H9 (cell line): Measurements from ENCODE around the gene OR52L1. TPM values are rescaled to one million over a fixed set of nuclear protein-coding genes. Genes with fewer than 3 reads are reported as not detected.

Source experiments
- DNase-seq: peaks from one replicate; pipeline ENCODE4 v3.0.0-alpha.2; 2017
- H2AFZ ChIP-seq: one replicate; pipeline ENCODE4 v1.6.1; 2013; ENCODE audit warnings: mild to moderate bottlenecking, low read length, control low read depth, moderate library complexity
- H2AK5ac ChIP-seq: 2 replicates; pipeline ENCODE4 v1.6.1; 2013; ENCODE audit warnings: low read length, control low read depth, mixed read lengths; ENCODE audit not compliant: insufficient read length
- H2BK120ac ChIP-seq: one replicate; pipeline ENCODE4 v1.6.1; 2013; ENCODE audit warnings: low read depth, mild to moderate bottlenecking, low read length, control low read depth, inconsistent platforms; ENCODE audit not compliant: poor library complexity, severe bottlenecking
- H2BK12ac ChIP-seq: 2 replicates; pipeline ENCODE4 v1.6.1; 2013; ENCODE audit warnings: low read length, control low read depth, mixed read lengths, low read depth; ENCODE audit not compliant: insufficient read length
- H2BK15ac ChIP-seq: 2 replicates; pipeline ENCODE4 v1.6.1; 2013; ENCODE audit warnings: low read depth, low read length, control low read depth
- H2BK20ac ChIP-seq: one replicate; pipeline ENCODE4 v1.6.1; 2013; ENCODE audit warnings: low read depth, mild to moderate bottlenecking, low read length, control low read depth, inconsistent platforms; ENCODE audit not compliant: poor library complexity, severe bottlenecking
- H2BK5ac ChIP-seq: 2 replicates; pipeline ENCODE4 v1.6.1; 2013; ENCODE audit warnings: low read length, control low read depth, mixed read lengths; ENCODE audit not compliant: insufficient read length
- H3K14ac ChIP-seq: 2 replicates; pipeline ENCODE4 v1.6.1; 2013; ENCODE audit warnings: low read length, control low read depth; ENCODE audit not compliant: insufficient read depth
- H3K18ac ChIP-seq: 2 replicates; pipeline ENCODE4 v1.6.1; 2013; ENCODE audit warnings: low read depth, mild to moderate bottlenecking, mixed read lengths, low read length, control low read depth; ENCODE audit not compliant: insufficient read length
- H3K23ac ChIP-seq: 2 replicates; pipeline ENCODE4 v1.6.1; 2013; ENCODE audit warnings: low read length, control low read depth, mixed read lengths, low read depth; ENCODE audit not compliant: insufficient read length
- H3K23me2 ChIP-seq: 2 replicates; pipeline ENCODE4 v1.6.1; 2013; ENCODE audit warnings: low read depth, mild to moderate bottlenecking, mixed read lengths, low read length, control low read depth; ENCODE audit not compliant: insufficient read length, poor library complexity, severe bottlenecking
- H3K27ac ChIP-seq: 2 replicates; pipeline ENCODE4 v1.5.1; 2013; ENCODE audit warnings: low read length, control low read depth, mixed read lengths, low read depth; ENCODE audit not compliant: insufficient read length
- H3K27me3 ChIP-seq: 2 replicates; pipeline ENCODE4 v1.6.1; 2013; ENCODE audit warnings: low read length, control low read depth, inconsistent platforms; ENCODE audit not compliant: insufficient read depth
- H3K4ac ChIP-seq: 2 replicates; pipeline ENCODE4 v1.6.1; 2013; ENCODE audit warnings: low read depth, mild to moderate bottlenecking, control low read depth, inconsistent platforms, low read length, moderate library complexity
- H3K4me1 ChIP-seq: 2 replicates; pipeline ENCODE4 v1.6.1; 2013; ENCODE audit warnings: low read length, control low read depth, inconsistent platforms; ENCODE audit not compliant: insufficient read depth
- H3K4me2 ChIP-seq: 2 replicates; pipeline ENCODE4 v1.6.1; 2013; ENCODE audit warnings: low read length, control low read depth, mixed read lengths; ENCODE audit not compliant: insufficient read length, insufficient read depth
- H3K56ac ChIP-seq: 2 replicates; pipeline ENCODE4 v1.6.1; 2013; ENCODE audit warnings: low read depth, mild to moderate bottlenecking, mixed read lengths, low read length, control low read depth; ENCODE audit not compliant: insufficient read length
- H3K79me1 ChIP-seq: 2 replicates; pipeline ENCODE4 v1.6.1; 2013; ENCODE audit warnings: low read depth, mild to moderate bottlenecking, moderate library complexity, low read length, control low read depth, inconsistent platforms; ENCODE audit not compliant: insufficient read depth, poor library complexity, severe bottlenecking
- H3K79me2 ChIP-seq: 2 replicates; pipeline ENCODE4 v1.6.1; 2013; ENCODE audit warnings: low read length, control low read depth, inconsistent platforms; ENCODE audit not compliant: insufficient read depth
- H3K9ac ChIP-seq: 2 replicates; pipeline ENCODE4 v1.6.1; 2013; ENCODE audit warnings: low read length, control low read depth, mixed read lengths; ENCODE audit not compliant: insufficient read length; ENCODE audit errors: extremely low read depth
- H3K9me3 ChIP-seq: one replicate; pipeline ENCODE4 v1.6.1; 2013; ENCODE audit warnings: low read depth, low read length, inconsistent platforms; ENCODE audit not compliant: control insufficient read depth
- H3T11ph ChIP-seq: one replicate; pipeline ENCODE4 v1.6.1; 2013; ENCODE audit warnings: mild to moderate bottlenecking, low read length, control low read depth, inconsistent platforms
- H4K20me1 ChIP-seq: one replicate; pipeline ENCODE4 v1.6.1; 2013; ENCODE audit not compliant: control insufficient read depth, insufficient read length, insufficient read depth
- H4K5ac ChIP-seq: 2 replicates; pipeline ENCODE4 v1.6.1; 2013; ENCODE audit warnings: low read depth, mild to moderate bottlenecking, mixed read lengths, low read length, control low read depth; ENCODE audit not compliant: insufficient read length
- H4K8ac ChIP-seq: replicated peaks from 2 replicates; pipeline ENCODE4 v1.6.1; 2013; ENCODE audit warnings: low read length, control low read depth, mixed read lengths, low read depth; ENCODE audit not compliant: insufficient read length
- H4K91ac ChIP-seq: 2 replicates; pipeline ENCODE4 v1.6.1; 2013; ENCODE audit warnings: low read depth, mild to moderate bottlenecking, moderate library complexity, mixed read lengths, low read length, control low read depth; ENCODE audit not compliant: insufficient read length
- H3K27ac Mint-ChIP-seq, 3 experiments: 2 replicates in 2 of 3; 3 replicates in 1 of 3; pipeline ENCODE4 v1.8.0; 2020 to 2021; ENCODE audit warnings: mixed read lengths in 3 of 3, mild to moderate bottlenecking in 1 of 3, moderate library complexity in 1 of 3
- H3K27me3 Mint-ChIP-seq: 2 replicates; pipeline ENCODE4 v1.8.0; 2021; ENCODE audit warnings: low read depth, mild to moderate bottlenecking, moderate library complexity, mixed read lengths
- H3K36me3 Mint-ChIP-seq, 3 experiments: 2 replicates in 2 of 3; 3 replicates in 1 of 3; pipeline ENCODE4 v1.8.0; 2020 to 2021; ENCODE audit warnings: low read depth in 3 of 3, mixed read lengths in 3 of 3; ENCODE audit not compliant: insufficient read depth in 1 of 3
- H3K4me1 Mint-ChIP-seq, 2 experiments: 2 replicates each; pipeline ENCODE4 v1.8.0; 2020; ENCODE audit warnings: mixed read lengths in 2 of 2
- H3K4me3 Mint-ChIP-seq, 2 experiments: 2 replicates in 1 of 2; 3 replicates in 1 of 2; pipeline ENCODE4 v1.8.0; 2020 to 2021; ENCODE audit warnings: mild to moderate bottlenecking in 2 of 2, mixed read lengths in 2 of 2, moderate library complexity in 1 of 2
- H3K9me3 Mint-ChIP-seq, 2 experiments: 2 replicates in 1 of 2; 3 replicates in 1 of 2; pipeline ENCODE4 v1.8.0; 2020; ENCODE audit warnings: mild to moderate bottlenecking in 2 of 2, mixed read lengths in 2 of 2, moderate library complexity in 1 of 2
- WGBS: extraction: QIAGEN DNeasy Blood & Tissue Kit; methylation state at CpG from one replicate; pipeline ENCODE4 v1.1.7; 2013; ENCODE audit warnings: missing lambda C conversion rate, low lambda C conversion rate, mixed read lengths; ENCODE audit not compliant: insufficient read length; ENCODE audit errors: extremely low coverage; 5-methylcytosine and 5-hydroxymethylcytosine counted together
- total RNA-seq: library from RNA; stranded (reverse); gene quantifications from 2 replicates; pipeline ENCODE4 v1.2.1, GENCODE V29; 2021
- TF ChIP-seq, protein P1 (sequence below): fragments of 200-600 bp; sonication (generic); conservative IDR thresholded peaks from 3 replicates; pipeline ENCODE4 v1.8.0; 2021; ENCODE audit warnings: antibody characterized with exemption, mild to moderate bottlenecking

The OR52L1 gene
- total RNA-seq, 1 experiment from 2014 or later: not detected

DNA sequence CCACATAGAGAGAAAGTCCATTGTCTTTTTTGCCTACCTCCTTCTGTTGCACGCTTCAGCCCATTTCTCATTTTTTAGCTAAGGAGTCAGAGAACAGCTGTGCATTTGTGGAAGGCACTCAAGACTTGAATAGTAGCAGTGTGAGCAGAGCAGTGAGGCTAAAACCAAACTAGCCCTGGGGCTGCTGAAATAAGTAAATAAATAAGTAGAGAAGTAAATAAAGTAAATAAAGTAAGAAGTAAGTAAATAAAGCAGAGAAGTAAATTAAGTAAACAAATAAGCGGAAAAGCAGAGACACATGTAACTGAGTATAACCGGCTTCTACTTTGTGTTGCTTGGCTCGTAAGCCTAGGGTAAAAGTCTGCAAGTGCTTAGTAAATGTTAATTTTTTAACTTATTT is 2.4 kb upstream of the OR52L1 start:
- H3K18ac ChIP-seq: no peak overlapping the region
- H3K4me3 Mint-ChIP-seq: no peak overlapping the region
- H3K79me2 ChIP-seq: no peaks in the 10 kb centered on the region
- H3K23me2 ChIP-seq: no peaks in the 10 kb centered on the region
- H3K4me1 ChIP-seq: no peaks in the 10 kb centered on the region
- H4K8ac ChIP-seq: no peak overlapping the region
- 0 out of 4 replicates have a peak, but pooled peaks cover 0 to 2% of the 10 kb centered on the region in 2 experiments for H3K4me1 Mint-ChIP-seq
- no peaks in the 10 kb centered on the region for H3K9me3 ChIP-seq
- DNase-seq: no peak
- no peak overlapping the region for H2BK120ac ChIP-seq
- no peak overlapping the region for H2BK15ac ChIP-seq
- H3K36me3 Mint-ChIP-seq: no peaks in the 10 kb centered on the region
- no peak overlapping the region for H3K56ac ChIP-seq
- no peak overlapping the region for H3K27ac ChIP-seq
- no peaks in the 10 kb centered on the region; a peak in 1 of 5 replicates for H3K9me3 Mint-ChIP-seq
- WGBS: no CpG with 5 or more reads among the region's 4 CpGs
- no peak overlapping the region for H2BK5ac ChIP-seq
- H2BK12ac ChIP-seq: no peak overlapping the region
- H4K91ac ChIP-seq: no peak overlapping the region
- H4K20me1 ChIP-seq: no peaks in the 10 kb centered on the region
- H3K9ac ChIP-seq: no peak overlapping the region
- no peaks in the 10 kb centered on the region for H3K79me1 ChIP-seq
- H3K23ac ChIP-seq: no peak overlapping the region
- H4K5ac ChIP-seq: no peak overlapping the region
- no peak overlapping the region for H3K4me2 ChIP-seq
- H3K27me3 ChIP-seq: no peaks in the 10 kb centered on the region
- H3K27ac Mint-ChIP-seq: no peak overlapping the region
- H3K14ac ChIP-seq: no peak overlapping the region
- no peak overlapping the region for H2AFZ ChIP-seq
- no peak overlapping the region for H3K4ac ChIP-seq
- peaks cover 1% of the 10 kb centered on the region; the same call in 1 of the 2 replicates for H3K27me3 Mint-ChIP-seq
- TF ChIP-seq, protein P1, sequence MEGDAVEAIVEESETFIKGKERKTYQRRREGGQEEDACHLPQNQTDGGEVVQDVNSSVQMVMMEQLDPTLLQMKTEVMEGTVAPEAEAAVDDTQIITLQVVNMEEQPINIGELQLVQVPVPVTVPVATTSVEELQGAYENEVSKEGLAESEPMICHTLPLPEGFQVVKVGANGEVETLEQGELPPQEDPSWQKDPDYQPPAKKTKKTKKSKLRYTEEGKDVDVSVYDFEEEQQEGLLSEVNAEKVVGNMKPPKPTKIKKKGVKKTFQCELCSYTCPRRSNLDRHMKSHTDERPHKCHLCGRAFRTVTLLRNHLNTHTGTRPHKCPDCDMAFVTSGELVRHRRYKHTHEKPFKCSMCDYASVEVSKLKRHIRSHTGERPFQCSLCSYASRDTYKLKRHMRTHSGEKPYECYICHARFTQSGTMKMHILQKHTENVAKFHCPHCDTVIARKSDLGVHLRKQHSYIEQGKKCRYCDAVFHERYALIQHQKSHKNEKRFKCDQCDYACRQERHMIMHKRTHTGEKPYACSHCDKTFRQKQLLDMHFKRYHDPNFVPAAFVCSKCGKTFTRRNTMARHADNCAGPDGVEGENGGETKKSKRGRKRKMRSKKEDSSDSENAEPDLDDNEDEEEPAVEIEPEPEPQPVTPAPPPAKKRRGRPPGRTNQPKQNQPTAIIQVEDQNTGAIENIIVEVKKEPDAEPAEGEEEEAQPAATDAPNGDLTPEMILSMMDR: no peak
- H2BK20ac ChIP-seq: no peak overlapping the region
- no peak overlapping the region for H2AK5ac ChIP-seq
- no peak overlapping the region for H3T11ph ChIP-seq
